Activated T-helper 9 cell treated with anti-CD3 and anti-CD28 coated beads, Interleukin-2, amount 50 U/mL, for 16 hours (primary cell): Measurements from ENCODE around the gene ADCY10.
"Not testable (repeated sequence)": the region's sequence is repeated elsewhere in the genome, so short reads cannot be mapped to it uniquely, and the experiment has no call there.

Experiments
- DNase-seq: peaks from one replicate; pipeline ENCODE4 v3.0.0-alpha.2; 2020; ENCODE audit warnings: low read depth

The ADCY10 gene

GRCh38 chr1:167913895-167914496 lies at the start of gene ADCY10:
Gene ADCY10 (minus strand): TSS chr1:167914134. CDS start chr1:167905140, 8,994 bp downstream.
- DNase-seq: no peak

- no peak for DNase-seq
Measured at GRCh38 chr1:167957710-167958109, 43.8 kb upstream of the ADCY10 start.

- no peak for DNase-seq
Measured at GRCh38 chr1:167955915-167956314, 42.0 kb upstream of the ADCY10 start.

GRCh38 chr1:167950569-167950968 lies 36.6 kb upstream of the ADCY10 start:
- DNase-seq: no peak

GRCh38 chr1:167949785-167950184 lies 35.9 kb upstream of the ADCY10 start:
- DNase-seq: no peak

GRCh38 chr1:167947733-167948132 lies 33.8 kb upstream of the ADCY10 start:
- DNase-seq: no peak

GRCh38 chr1:167943541-167943940 lies 29.6 kb upstream of the ADCY10 start:
- no peak for DNase-seq

- no peak for DNase-seq
Measured at GRCh38 chr1:167940264-167940663, 26.3 kb upstream of the ADCY10 start.

GRCh38 chr1:167938080-167938636 lies 24.2 kb upstream of the ADCY10 start:
- no peak for DNase-seq

GRCh38 chr1:167937709-167938010 lies 23.7 kb upstream of the ADCY10 start:
- no peak for DNase-seq

- DNase-seq: peak; percentile 49
Measured at GRCh38 chr1:167936930-167937708, 23.2 kb upstream of the ADCY10 start, which contains the start of gene MPC2. Gene MPC2 (minus strand): TSS chr1:167937072. CDS start chr1:167935841, 1,231 bp downstream.

GRCh38 chr1:167936068-167936929 lies 22.4 kb upstream of the ADCY10 start, which contains the start of gene DCAF6:
Gene DCAF6 (plus strand): TSS chr1:167936683. CDS start chr1:167936912, 229 bp downstream.
- peak; percentile 95 for DNase-seq

- no peak for DNase-seq
Measured at GRCh38 chr1:167935216-167936067, 21.5 kb upstream of the ADCY10 start.

GRCh38 chr1:167934426-167935215 lies 20.7 kb upstream of the ADCY10 start:
- DNase-seq: no peak

GRCh38 chr1:167933788-167934187 lies 19.9 kb upstream of the ADCY10 start:
- no peak for DNase-seq

- DNase-seq: no peak
Measured at GRCh38 chr1:167929725-167930124, 15.8 kb upstream of the ADCY10 start.

- DNase-seq: not testable (repeated sequence)
Measured at GRCh38 chr1:167928919-167929318, 15.0 kb upstream of the ADCY10 start.

- DNase-seq: no peak
Measured at GRCh38 chr1:167928457-167928852, 14.5 kb upstream of the ADCY10 start.

GRCh38 chr1:167927046-167927754 lies 13.3 kb upstream of the ADCY10 start:
- no peak for DNase-seq

- no peak for DNase-seq
Measured at GRCh38 chr1:167926486-167926997, 12.6 kb upstream of the ADCY10 start.
